Osteocyte (in vitro differentiated cells): Measurements from ENCODE around the gene DOCK8. TPM values are rescaled to one million over a fixed set of nuclear protein-coding genes. Genes with fewer than 3 reads are reported as not detected.

Experiments
- DNase-seq: peaks from one replicate; pipeline ENCODE4 v3.0.0; 2021; ENCODE audit warnings: mixed read lengths; ENCODE audit not compliant: unreplicated experiment; ENCODE audit errors: extremely low spot score
- H3K27ac Mint-ChIP-seq: one replicate; pipeline ENCODE4 v1.8.0; 2021; ENCODE audit warnings: mild to moderate bottlenecking, mixed read lengths; ENCODE audit not compliant: unreplicated experiment
- H3K27me3 Mint-ChIP-seq: one replicate; pipeline ENCODE4 v1.8.0; 2021; ENCODE audit warnings: mixed read lengths; ENCODE audit not compliant: unreplicated experiment
- H3K36me3 Mint-ChIP-seq: one replicate; pipeline ENCODE4 v1.8.0; 2021; ENCODE audit warnings: mixed read lengths; ENCODE audit not compliant: unreplicated experiment
- H3K4me1 Mint-ChIP-seq: one replicate; pipeline ENCODE4 v1.8.0; 2021; ENCODE audit warnings: mixed read lengths; ENCODE audit not compliant: unreplicated experiment
- H3K4me3 Mint-ChIP-seq: one replicate; pipeline ENCODE4 v1.8.0; 2021; ENCODE audit warnings: mild to moderate bottlenecking, moderate library complexity, mixed read lengths; ENCODE audit not compliant: unreplicated experiment
- H3K9me3 Mint-ChIP-seq: one replicate; pipeline ENCODE4 v1.8.0; 2021; ENCODE audit warnings: mixed read lengths; ENCODE audit not compliant: unreplicated experiment
- CTCF ChIP-seq: fragments of 200-600 bp; sonication (generic); IDR thresholded peaks from 2 replicates; pipeline ENCODE4 v1.5.0; 2021; ENCODE audit warnings: antibody characterized with exemption, mild to moderate bottlenecking, moderate library complexity
- total RNA-seq: library from RNA; stranded (reverse); gene quantifications from 2 replicates; pipeline ENCODE4 v1.2.1, GENCODE V29; 2021

The DOCK8 gene
- total RNA-seq, 1 donor from 2014 or later = not detected

- peaks cover 2% of the 10 kb centered on the region for H3K27me3 Mint-ChIP-seq
- H3K4me3 Mint-ChIP-seq = no peak overlapping the region
- no peak overlapping the region for H3K27ac Mint-ChIP-seq
- H3K4me1 Mint-ChIP-seq = no peaks in the 10 kb centered on the region
- no peaks in the 10 kb centered on the region for H3K36me3 Mint-ChIP-seq
- H3K9me3 Mint-ChIP-seq = no peaks in the 10 kb centered on the region
- TF ChIP-seq CTCF = no peak
- DNase-seq = no peak
Observed at GRCh38 chr9:389758-390157, 175.1 kb downstream of the DOCK8 start.

GRCh38 chr9:392077-392804 lies 177.6 kb downstream of the DOCK8 start:
- TF ChIP-seq CTCF = no peak
- no peaks in the 10 kb centered on the region for H3K36me3 Mint-ChIP-seq
- no peaks in the 10 kb centered on the region for H3K4me1 Mint-ChIP-seq
- no peak overlapping the region for H3K27ac Mint-ChIP-seq
- peaks cover 2% of the 10 kb centered on the region for H3K27me3 Mint-ChIP-seq
- no peaks in the 10 kb centered on the region for H3K9me3 Mint-ChIP-seq
- no peak for DNase-seq
- H3K4me3 Mint-ChIP-seq = no peak overlapping the region

GRCh38 chr9:394347-395052 lies 179.8 kb downstream of the DOCK8 start:
- TF ChIP-seq CTCF = no peak
- no peak for DNase-seq
- Mint-ChIP-seq H3K4me3 (no peak overlapping the region), H3K27ac (no peak overlapping the region), H3K27me3 (peaks cover 2% of the 10 kb centered on the region), H3K4me1 (no peaks in the 10 kb centered on the region), H3K9me3 (no peaks in the 10 kb centered on the region), H3K36me3 (no peaks in the 10 kb centered on the region)

- no peaks in the 10 kb centered on the region for H3K9me3 Mint-ChIP-seq
- no peaks in the 10 kb centered on the region for H3K27me3 Mint-ChIP-seq
- peak; percentile 59 for DNase-seq
- H3K4me1 Mint-ChIP-seq = no peaks in the 10 kb centered on the region
- H3K36me3 Mint-ChIP-seq = no peaks in the 10 kb centered on the region
- H3K4me3 Mint-ChIP-seq = no peak overlapping the region
- no peak overlapping the region for H3K27ac Mint-ChIP-seq
- no peak for TF ChIP-seq CTCF
Observed at GRCh38 chr9:396396-396795, 181.7 kb downstream of the DOCK8 start.

- Mint-ChIP-seq H3K4me3 (no peak overlapping the region), H3K27me3 (no peaks in the 10 kb centered on the region), H3K9me3 (no peaks in the 10 kb centered on the region), H3K36me3 (no peaks in the 10 kb centered on the region), H3K4me1 (no peaks in the 10 kb centered on the region), H3K27ac (no peak overlapping the region)
- TF ChIP-seq CTCF = no peak
- DNase-seq = peak; percentile 57
Observed at GRCh38 chr9:398085-398484, 183.4 kb downstream of the DOCK8 start.
